Spleen (tissue), 11 donors: ENCODE results near the gene TBC1D21. TPM values are rescaled to one million over a fixed set of nuclear protein-coding genes. Genes with fewer than 3 reads are reported as not detected.

Experiments used
- DNase-seq: peaks from one replicate; pipeline ENCODE4 v3.0.0-alpha.2; 2020
- H3K27ac ChIP-seq, 8 donors: fragments of 200-600 bp; sonication (generic) in 7 of 8; 1 replicate in 4 of 8; 2 replicates in 4 of 8; pipeline versions ENCODE4 v1.5.0 to v1.8.0; 2016 to 2021; ENCODE audit warnings: inconsistent platforms in 4 of 8, mild to moderate bottlenecking in 4 of 8, moderate library complexity in 1 of 8
- H3K27me3 ChIP-seq, 7 donors: fragments of 200-600 bp; sonication (generic) in 6 of 7; replicated peaks in 1 of 7; 1 replicate in 4 of 7; 2 replicates in 3 of 7; pipeline versions ENCODE4 v1.5.0 to v1.8.0; 2016 to 2021; ENCODE audit warnings: inconsistent platforms in 3 of 7, mild to moderate bottlenecking in 1 of 7
- H3K36me3 ChIP-seq, 6 donors: fragments of 200-600 bp; sonication (generic) in 5 of 6; 1 replicate in 4 of 6; 2 replicates in 2 of 6; pipeline versions ENCODE4 v1.5.0 to v1.8.0; 2016 to 2021; ENCODE audit warnings: inconsistent platforms in 2 of 6
- H3K4me1 ChIP-seq, 6 donors: fragments of 200-600 bp; sonication (generic) in 5 of 6; 1 replicate in 3 of 6; 2 replicates in 3 of 6; pipeline versions ENCODE4 v1.5.0 to v1.8.0; 2016 to 2021; ENCODE audit warnings: inconsistent platforms in 3 of 6
- H3K4me3 ChIP-seq, 8 donors: fragments of 200-600 bp; sonication (generic) in 7 of 8; 1 replicate in 4 of 8; 2 replicates in 4 of 8; pipeline versions ENCODE4 v1.5.0 to v1.8.0; 2016 to 2021; ENCODE audit warnings: inconsistent platforms in 4 of 8, mild to moderate bottlenecking in 4 of 8, moderate library complexity in 2 of 8
- H3K9me3 ChIP-seq, 8 donors: fragments of 200-600 bp; sonication (generic) in 7 of 8; 1 replicate in 4 of 8; 2 replicates in 4 of 8; pipeline versions ENCODE4 v1.5.0 to v1.8.0; 2016 to 2021; ENCODE audit warnings: inconsistent platforms in 4 of 8
- POLR2A ChIP-seq, 3 donors: fragments of 450-650 bp; IDR thresholded peaks; one replicate each; pipeline ENCODE4 v1.5.1; 2017; ENCODE audit warnings: antibody characterized with exemption in 3 of 3, mild to moderate bottlenecking in 1 of 3
- POLR2AphosphoS5 ChIP-seq, 3 donors: sonication (generic); formaldehyde crosslinking; IDR thresholded peaks; one replicate each; pipeline ENCODE4 v1.5.1; 2017; ENCODE audit warnings: antibody characterized with exemption in 3 of 3
- WGBS, 5 donors: extraction: QIAGEN DNeasy Blood & Tissue Kit in 3 of 5; methylation state at CpG; one replicate each; pipeline versions ENCODE4 v1.1.5 to v1.1.7; 2013 to 2018; 5-methylcytosine and 5-hydroxymethylcytosine counted together
- intact Hi-C: fragments of 100-400 bp; cut with DNase I; formaldehyde crosslinking; loops from one replicate; pipeline ENCODE4 v1.15.0; 2023; ENCODE audit warnings: low total_unique reads
- polyA plus RNA-seq, 3 donors: library from polyadenylated mRNA; stranded (reverse); fragments of 200-250 nt; gene quantifications; one replicate each; pipeline ENCODE4 v1.2.1, GENCODE V29; 2013
- total RNA-seq, 7 donors: library from RNA; depleted of rRNA in 3 of 7; stranded (reverse); fragments of >200 nt in 3 of 7; fragmentation: NEBNext Ultra II Directional in 4 of 7; extraction: Animal tissue kit (Norgen Biotek cat#: 25700) in 4 of 7; gene quantifications; one replicate each; pipeline versions ENCODE4 v1.1.0 to v1.2.1, GENCODE V29; 2016 to 2021
- TF ChIP-seq, protein P1 (sequence below), 11 experiments: fragments of 200-600 bp in 7 of 11; fragments of 450-650 bp in 4 of 11; sonication (generic) in 4 of 11; IDR thresholded peaks in 8 of 11; conservative IDR thresholded peaks in 3 of 11; 1 replicate in 7 of 11; 2 replicates in 4 of 11; pipeline versions ENCODE4 v1.4.0 to v1.8.0; 2016 to 2021; ENCODE audit warnings: antibody characterized with exemption in 11 of 11, inconsistent platforms in 4 of 11, mild to moderate bottlenecking in 1 of 11
- donor health status: healthy with polysubstance abuse.
- donor health status: DM: no; HTN: no; CAD: no; lungs with moderate emphysema.
- donor health status: DM: no; HTN: no; CAD: no.
- donor health status: Bipolar disorder and iron deficiency.
- donor health status: healthy.
- donor health status: DM: no; HTN: no; CAD: no.
- donor health status: DM: yes; HTN: yes; CAD: no.

The TBC1D21 gene
- total and polyA plus RNA-seq, 10 donors: not detected

DNA sequence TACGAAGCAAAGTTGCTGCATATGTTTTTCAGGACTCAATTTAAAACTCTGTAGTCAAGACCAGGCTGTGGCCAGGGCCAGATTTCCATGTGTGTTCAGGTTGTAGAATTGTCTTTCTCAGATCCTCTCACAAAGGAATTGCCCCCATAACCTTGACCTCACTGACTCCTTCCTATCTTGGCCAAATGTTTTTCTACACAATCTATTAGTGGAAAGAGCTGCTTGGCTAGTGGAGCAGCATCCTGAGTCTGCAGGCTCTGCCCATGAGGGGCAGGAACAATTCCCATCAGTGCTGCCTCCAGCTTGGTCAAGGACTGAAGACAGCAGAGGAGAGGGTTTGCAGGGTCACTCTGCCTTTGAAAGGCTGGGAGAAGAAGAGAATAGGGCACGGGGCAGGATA is 6.9 kb upstream of the TBC1D21 start:
- TF ChIP-seq, protein P1, sequence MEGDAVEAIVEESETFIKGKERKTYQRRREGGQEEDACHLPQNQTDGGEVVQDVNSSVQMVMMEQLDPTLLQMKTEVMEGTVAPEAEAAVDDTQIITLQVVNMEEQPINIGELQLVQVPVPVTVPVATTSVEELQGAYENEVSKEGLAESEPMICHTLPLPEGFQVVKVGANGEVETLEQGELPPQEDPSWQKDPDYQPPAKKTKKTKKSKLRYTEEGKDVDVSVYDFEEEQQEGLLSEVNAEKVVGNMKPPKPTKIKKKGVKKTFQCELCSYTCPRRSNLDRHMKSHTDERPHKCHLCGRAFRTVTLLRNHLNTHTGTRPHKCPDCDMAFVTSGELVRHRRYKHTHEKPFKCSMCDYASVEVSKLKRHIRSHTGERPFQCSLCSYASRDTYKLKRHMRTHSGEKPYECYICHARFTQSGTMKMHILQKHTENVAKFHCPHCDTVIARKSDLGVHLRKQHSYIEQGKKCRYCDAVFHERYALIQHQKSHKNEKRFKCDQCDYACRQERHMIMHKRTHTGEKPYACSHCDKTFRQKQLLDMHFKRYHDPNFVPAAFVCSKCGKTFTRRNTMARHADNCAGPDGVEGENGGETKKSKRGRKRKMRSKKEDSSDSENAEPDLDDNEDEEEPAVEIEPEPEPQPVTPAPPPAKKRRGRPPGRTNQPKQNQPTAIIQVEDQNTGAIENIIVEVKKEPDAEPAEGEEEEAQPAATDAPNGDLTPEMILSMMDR (IDR thresholded peaks at IDR 0.05 in 8 of 11, conservative IDR thresholded peaks at IDR 0.05 in 3 of 11): no peak
- TF ChIP-seq POLR2A (IDR thresholded peaks at IDR 0.05) (no peak), POLR2AphosphoS5 (IDR thresholded peaks at IDR 0.05) (no peak)
- H3K9me3 ChIP-seq: no peaks in the 10 kb centered on the region
- peaks cover 0 to 72% (median 0%) of the 10 kb centered on the region in 7 donors for H3K27me3 ChIP-seq
- DNase-seq: no peak
- intact Hi-C loops: no loop called here
- H3K27ac ChIP-seq: no peak overlapping the region
- 51 to 65% (median 57%) methylated on average over 2 of the region's 2 CpGs for WGBS, 5 donors
- peaks cover 0 to 8% (median 3%) of the 10 kb centered on the region in 6 donors for H3K4me1 ChIP-seq
- no peaks in the 10 kb centered on the region for H3K36me3 ChIP-seq
- no peak overlapping the region for H3K4me3 ChIP-seq

DNA sequence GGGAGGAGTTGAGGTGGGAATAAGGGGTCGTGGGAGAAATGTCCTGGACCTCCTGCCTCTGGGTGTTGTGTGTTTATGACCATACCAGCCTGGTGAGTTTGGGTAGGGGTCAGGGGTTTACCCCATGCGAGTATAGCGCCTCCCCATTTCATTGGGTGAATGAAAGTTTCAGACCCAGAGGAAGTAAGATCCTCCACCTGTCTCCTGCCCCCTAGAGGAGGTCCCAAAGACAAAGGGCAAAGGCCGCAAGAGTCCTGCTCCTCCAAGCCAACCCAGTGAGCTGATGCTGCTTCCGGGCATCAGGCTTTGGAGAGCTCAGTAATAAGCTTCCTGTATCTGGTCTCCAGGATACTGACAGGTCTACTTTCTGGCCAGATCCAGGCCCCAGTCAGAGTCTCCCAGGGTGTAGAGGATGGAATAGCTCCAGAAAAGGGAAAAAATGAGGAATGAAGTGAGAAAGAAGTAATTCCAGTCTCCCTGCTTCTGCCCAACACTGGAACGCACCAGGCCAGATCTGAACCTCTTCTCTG is 6.4 kb upstream of the TBC1D21 start:
- peaks cover 0 to 73% (median 0%) of the 10 kb centered on the region in 7 donors for H3K27me3 ChIP-seq
- WGBS, 5 donors: 50 to 61% (median 53%) methylated on average over 6 of the region's 6 CpGs
- peaks cover 0 to 9% (median 4%) of the 10 kb centered on the region in 6 donors for H3K4me1 ChIP-seq
- intact Hi-C loops: no loop called here
- TF ChIP-seq, protein P1 (IDR thresholded peaks at IDR 0.05 in 8 of 11, conservative IDR thresholded peaks at IDR 0.05 in 3 of 11): no peak
- TF ChIP-seq POLR2A (IDR thresholded peaks at IDR 0.05): no peak
- TF ChIP-seq POLR2AphosphoS5 (IDR thresholded peaks at IDR 0.05): no peak
- no peak overlapping the region for H3K4me3 ChIP-seq
- DNase-seq: no peak
- H3K36me3 ChIP-seq: no peaks in the 10 kb centered on the region
- no peak overlapping the region for H3K27ac ChIP-seq
- H3K9me3 ChIP-seq: no peaks in the 10 kb centered on the region

DNA sequence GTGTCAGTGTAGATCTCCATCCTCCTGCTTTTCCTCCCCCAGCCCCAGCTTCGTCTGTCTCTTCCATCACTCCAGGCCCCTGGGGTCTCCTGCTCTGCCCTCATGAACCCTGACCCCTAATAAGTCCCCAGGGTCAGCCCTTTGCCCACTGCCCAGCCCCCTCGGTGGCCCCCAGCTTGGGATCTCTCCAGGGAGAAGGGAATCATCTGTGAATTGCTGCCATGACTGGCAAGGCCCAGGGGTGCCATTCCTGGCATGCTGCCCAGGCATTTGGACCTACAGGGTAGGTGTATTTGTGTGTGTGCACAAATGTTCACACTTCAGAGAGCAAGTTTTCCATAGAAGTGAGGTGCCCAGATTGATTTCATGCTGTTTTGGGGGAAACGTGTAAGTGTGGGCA is 5.9 kb upstream of the TBC1D21 start:
- TF ChIP-seq POLR2A (IDR thresholded peaks at IDR 0.05): no peak
- TF ChIP-seq POLR2AphosphoS5 (IDR thresholded peaks at IDR 0.05): no peak
- TF ChIP-seq, protein P1 (IDR thresholded peaks at IDR 0.05 in 8 of 11, conservative IDR thresholded peaks at IDR 0.05 in 3 of 11): no peak

DNA sequence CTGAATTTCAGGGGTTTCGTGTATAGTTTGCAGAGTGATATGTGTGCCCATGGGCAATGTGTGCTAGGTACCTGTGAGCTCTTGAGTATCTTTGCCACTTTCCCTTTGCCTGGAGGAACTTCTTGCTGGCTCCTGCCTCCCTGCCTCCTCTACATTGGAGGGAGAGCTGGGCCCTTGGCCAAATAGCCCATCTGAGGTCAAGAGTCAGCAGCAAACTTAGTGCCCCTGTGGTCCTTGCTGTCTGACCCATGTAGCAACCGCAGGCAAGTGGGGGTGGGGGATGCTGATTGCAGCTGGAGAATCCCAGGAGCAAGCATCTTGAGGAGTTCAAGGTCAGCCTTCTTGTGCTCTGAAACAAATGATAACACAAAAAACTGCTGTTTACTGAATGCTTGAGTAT is 5.4 kb upstream of the TBC1D21 start:
- Histone ChIP-seq H3K27ac (no peak overlapping the region), H3K27me3 (peaks cover 0 to 74% (median 0%) of the 10 kb centered on the region in 7 donors), H3K4me3 (no peak overlapping the region), H3K36me3 (no peaks in the 10 kb centered on the region), H3K9me3 (no peaks in the 10 kb centered on the region), H3K4me1 (peaks cover 0 to 9% (median 4%) of the 10 kb centered on the region in 6 donors)
- TF ChIP-seq POLR2A (IDR thresholded peaks at IDR 0.05) (no peak), POLR2AphosphoS5 (IDR thresholded peaks at IDR 0.05) (no peak)
- TF ChIP-seq, protein P1 (IDR thresholded peaks at IDR 0.05 in 8 of 11, conservative IDR thresholded peaks at IDR 0.05 in 3 of 11): no peak
- DNase-seq: no peak
- intact Hi-C loops: no loop called here
- 60 to 85% (median 76%) methylated on average over 2 of the region's 2 CpGs for WGBS, 5 donors

More for the DNA sequence above, 5.9 kb upstream of the TBC1D21 start:
- H3K27me3 ChIP-seq: peaks cover 0 to 69% (median 0%) of the 10 kb centered on the region in 7 donors
- no peaks in the 10 kb centered on the region for H3K9me3 ChIP-seq
- peaks cover 0 to 9% (median 4%) of the 10 kb centered on the region in 6 donors for H3K4me1 ChIP-seq
- no peak for DNase-seq
- H3K4me3 ChIP-seq: no peak overlapping the region
- 54 to 81% (median 59%) methylated on average over 3 of the region's 3 CpGs for WGBS, 5 donors
- no peak overlapping the region for H3K27ac ChIP-seq
- H3K36me3 ChIP-seq: no peaks in the 10 kb centered on the region
- intact Hi-C loops: no loop called here
